ELF-1 (cell line): ENCODE measurements around the gene LBH.

Source experiments
- DNase-seq: peaks from one replicate; pipeline ENCODE4 v3.0.0-alpha.2; 2016; ENCODE audit warnings: low read depth, low spot score

LBH gene

GRCh38 chr2:30235008-30235655, 3.8 kb downstream of the LBH start:
- no peak for DNase-seq

GRCh38 chr2:30235859-30236535, 4.7 kb downstream of the LBH start:
- DNase-seq: no peak

DNA sequence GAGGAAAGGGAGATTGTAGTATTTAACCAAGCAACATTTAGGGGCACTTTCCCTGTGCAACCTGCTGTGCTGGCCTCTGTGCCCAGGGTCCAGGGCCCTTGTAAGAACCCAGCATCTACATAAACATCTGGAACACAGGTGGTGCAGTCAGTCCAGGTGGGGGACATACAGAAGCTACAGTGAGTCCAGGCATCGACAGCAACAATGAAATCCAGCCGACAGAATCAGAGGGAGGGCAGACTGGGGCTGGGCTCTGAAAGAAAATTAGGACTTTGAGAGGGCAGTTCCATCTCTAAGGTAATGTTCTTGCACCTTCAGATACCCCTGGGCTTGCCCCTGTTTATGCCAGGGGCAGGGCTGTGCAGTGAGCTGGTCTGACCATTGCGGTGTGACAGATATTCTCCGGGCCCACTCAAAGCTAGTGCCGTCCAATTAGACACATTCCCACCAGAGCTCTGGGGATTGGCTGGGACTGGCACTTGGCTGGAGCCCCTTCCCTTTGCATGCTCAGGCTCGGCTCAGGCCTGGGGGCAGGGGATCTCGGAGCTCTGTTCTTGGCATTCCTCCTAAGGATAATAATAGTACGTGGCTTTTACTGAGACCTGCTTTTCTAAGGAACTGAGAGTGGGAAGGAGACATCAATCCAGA, 5.4 kb downstream of the LBH start:
- DNase-seq: no peak

DNA sequence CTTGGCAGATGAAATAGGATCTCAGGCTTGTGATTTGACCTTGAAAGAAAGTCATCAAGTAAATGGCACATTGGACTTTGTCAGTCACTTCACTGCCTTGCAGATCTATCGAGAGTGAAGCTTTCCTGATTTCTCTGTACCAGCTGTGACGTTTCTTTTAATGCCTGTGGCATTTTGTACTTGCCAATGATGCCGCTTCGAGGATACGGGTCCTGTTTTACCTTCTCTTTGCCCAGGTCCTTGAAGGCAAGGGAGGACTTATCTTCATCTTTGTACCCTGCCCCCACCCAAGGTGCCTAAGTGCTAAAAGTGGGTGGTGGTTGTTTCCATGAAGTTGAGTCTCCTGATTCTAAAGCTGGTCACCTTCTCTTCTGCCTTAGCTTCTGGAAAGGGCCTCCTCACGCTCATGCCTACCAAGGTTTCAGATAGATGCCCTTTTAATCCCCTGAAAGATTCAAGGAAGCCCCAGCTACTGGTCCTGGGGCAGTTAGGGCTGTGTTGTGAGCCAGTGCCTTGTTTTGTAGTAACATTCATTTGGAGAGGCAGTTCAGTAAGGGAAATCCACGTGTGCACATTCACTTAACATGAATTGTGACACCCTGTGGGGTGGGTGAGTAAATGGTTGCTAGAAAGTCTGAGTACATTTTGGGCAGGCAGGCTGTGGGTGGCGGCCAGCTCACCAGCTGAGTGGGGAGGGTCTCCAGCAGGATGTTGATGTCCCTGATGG, 6.1 kb downstream of the LBH start:
- DNase-seq: no peak

- DNase-seq: no peak
These were observed 6.8 kb downstream of the LBH start for GRCh38 chr2:30237966-30238800.

DNA sequence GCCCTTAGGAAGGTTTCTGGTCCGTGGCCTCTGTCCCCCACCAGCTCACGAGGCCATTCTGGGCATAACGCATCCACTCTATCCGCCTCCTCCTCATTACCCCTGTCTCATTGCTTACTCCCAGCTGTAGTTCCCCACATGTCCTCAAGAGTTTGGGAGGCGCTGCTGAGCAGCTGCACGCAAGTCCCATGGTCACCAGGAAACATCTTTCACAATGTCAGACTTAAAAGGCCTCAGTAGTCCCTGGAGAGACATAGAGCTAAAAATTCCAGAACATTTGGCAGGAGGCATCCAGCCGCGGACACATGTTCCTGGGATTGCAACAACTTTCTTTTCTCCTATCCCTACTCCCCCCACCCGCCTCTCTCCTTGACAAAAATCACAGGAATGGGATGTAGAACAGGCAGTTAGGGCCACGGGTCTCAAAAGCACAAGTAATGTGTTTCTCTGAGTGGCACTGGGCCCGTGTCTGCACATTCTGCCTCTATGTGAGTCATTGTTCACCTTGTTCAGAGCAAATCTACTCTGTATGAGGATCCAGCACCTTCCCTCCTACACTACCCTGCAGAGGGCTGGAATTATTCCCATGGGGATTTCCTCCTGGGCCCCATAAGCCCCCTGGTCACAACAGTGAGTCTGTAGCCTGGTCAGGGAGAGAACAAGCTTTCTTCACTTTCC, 8.1 kb downstream of the LBH start:
- DNase-seq: peak; percentile 79

GRCh38 chr2:30239986-30240752, 8.8 kb downstream of the LBH start:
- DNase-seq: no peak

DNA sequence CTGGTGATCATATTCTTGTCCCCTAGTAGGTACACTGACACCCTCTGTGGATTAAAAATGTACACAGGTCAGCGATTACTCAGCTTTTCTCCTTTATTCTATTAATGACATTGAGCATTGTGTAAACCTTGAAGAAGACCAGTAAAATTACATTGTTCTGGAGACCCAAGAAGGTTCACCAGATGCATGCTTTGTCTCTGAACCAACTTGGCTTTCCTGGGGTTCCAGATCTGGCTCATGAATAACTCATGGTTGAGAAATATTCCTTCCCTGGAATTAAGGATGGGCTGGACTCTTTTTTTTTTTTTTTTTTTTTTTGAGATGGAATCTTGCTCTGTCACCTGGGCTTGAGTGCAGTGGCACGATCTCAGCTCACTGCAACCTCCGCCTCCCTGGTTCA, 11.9 kb downstream of the LBH start:
- DNase-seq: no peak

DNA sequence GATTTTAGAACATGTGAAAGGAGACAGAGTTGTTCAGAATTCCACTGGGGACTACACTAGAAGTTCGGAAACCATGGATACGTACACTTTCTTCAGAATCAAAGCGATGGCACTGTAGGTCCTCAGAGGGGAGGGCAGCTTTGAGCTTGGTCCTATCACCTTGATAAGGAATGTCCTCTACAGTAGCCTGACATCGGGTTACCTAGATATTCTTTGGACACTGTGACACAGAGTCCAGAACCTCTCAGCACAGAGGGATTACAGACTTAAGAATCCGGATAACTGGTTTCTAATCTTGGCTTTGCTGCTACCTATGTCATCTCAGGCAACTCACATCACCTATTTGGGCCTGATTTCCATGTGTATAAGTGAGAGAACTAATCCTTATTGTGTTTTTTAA, 14.0 kb downstream of the LBH start:
- no peak for DNase-seq

- DNase-seq: no peak
These were observed 17.5 kb downstream of the LBH start for GRCh38 chr2:30248791-30249190.

GRCh38 chr2:30249354-30249753, 18.0 kb downstream of the LBH start:
- no peak for DNase-seq

GRCh38 chr2:30250421-30250820, 19.1 kb downstream of the LBH start:
- no peak for DNase-seq

DNA sequence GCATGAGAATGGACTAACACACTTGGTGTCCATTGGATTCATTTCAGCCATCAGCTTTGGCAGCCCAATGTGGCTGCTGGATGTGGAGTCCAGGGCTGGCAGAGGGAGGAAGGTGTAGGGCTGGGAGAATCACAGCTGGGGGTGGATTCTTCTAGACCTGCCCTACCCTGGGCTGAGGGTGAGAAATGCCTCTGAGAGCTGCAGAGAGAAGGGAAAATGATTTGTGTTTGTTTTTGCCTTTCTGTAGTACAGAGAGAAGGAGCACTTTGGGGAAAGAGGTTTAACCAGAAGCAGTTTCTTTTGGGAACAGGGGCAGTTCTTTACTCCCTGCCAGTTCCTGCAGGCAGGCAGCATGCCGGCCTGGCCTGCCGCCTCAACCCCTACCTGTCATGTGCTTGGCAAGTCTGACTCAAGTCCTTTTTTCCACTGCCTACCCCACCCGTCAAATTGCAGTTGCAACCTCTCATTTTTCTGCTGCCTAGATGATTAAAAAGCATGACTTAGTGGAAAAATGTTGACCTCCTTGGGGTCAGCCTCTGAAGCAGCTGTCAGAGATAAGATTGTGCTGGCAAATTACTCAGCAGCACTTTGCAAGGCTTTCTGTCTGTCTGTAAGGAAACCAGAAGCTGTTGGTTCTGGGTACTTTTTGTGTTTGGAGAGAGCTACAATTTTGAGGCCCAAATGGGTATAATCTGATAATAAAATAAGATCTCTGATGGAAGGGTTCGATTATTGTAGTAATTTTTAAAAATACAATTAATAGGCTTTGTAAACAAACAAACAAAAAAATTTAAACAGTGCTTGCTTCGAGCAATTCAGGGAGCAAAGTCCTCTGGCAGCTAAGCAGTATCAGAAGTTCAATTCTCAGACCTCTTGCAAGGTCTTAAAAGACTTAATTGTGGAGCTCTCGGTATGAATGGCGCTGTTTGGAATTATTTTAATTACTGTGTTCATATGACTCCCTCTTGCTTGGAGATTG, 21.7 kb downstream of the LBH start:
- no peak for DNase-seq

DNA sequence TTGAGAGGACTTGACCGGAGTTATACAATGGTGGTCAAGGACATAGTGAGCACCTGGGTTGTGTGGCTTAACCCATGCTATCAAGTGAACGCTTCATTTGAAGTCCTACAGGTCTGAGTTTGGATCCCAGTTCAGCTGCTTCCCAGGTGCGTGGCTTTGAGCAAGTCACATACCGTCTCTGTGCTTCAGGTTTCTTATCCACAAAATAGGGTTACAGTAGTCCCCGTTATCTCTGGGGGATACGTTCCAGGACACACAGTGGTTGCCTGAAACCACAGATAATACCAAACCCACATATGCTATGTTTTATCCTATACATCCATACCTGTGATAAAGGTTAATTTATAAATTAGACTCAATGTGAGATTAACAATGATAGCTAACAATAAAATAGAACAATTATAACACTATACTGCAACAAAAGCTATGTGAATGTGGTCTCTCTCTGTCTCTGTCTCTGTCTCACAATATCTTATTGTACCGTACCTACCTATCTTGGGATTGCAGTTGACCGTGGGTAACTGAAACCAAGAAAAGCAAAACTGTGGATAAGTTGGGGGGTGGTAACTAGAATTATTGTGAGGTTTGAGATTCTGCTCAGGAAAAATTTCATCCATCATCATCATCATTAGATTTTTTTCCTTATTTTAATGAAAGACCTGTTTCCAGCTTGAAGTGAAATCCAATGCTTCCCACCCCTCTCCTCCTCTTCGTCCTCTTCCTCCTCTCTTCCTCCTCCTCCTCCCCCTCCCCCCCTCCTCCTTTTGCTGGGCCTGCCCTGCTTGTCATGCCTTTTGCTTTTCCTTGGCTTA, 22.7 kb downstream of the LBH start:
- DNase-seq: no peak

GRCh38 chr2:30254685-30255001, 23.3 kb downstream of the LBH start:
- no peak for DNase-seq

GRCh38 chr2:30255026-30255425, 23.7 kb downstream of the LBH start:
- no peak for DNase-seq

- no peak for DNase-seq
These were observed 24.4 kb downstream of the LBH start for GRCh38 chr2:30255466-30256408.
